Central memory CD8-positive, alpha-beta T cell (primary cell): ENCODE results near the gene PRKCE.

Experiments used
- ATAC-seq: fragments of 150-1000 bp; cut with Tn5 transposase; replicated peaks from 2 replicates; pipeline ENCODE4 v1.10.0; 2022; ENCODE audit warnings: mild to moderate bottlenecking, moderate FRiP score, moderate number of reproducible peaks; ENCODE audit not compliant: poor library complexity, severe bottlenecking; ENCODE audit errors: extremely low read depth
- DNase-seq, 2 donors: peaks; one replicate each; pipeline ENCODE4 v3.0.0; 2021; ENCODE audit warnings: low spot score in 2 of 2
- H3K27ac Mint-ChIP-seq: one replicate; pipeline ENCODE4 v1.8.0; 2022; ENCODE audit warnings: low read depth, mild to moderate bottlenecking, moderate library complexity, mixed read lengths
- H3K27me3 Mint-ChIP-seq: one replicate; pipeline ENCODE4 v1.8.0; 2022; ENCODE audit warnings: mixed read lengths
- H3K36me3 Mint-ChIP-seq: one replicate; pipeline ENCODE4 v1.8.0; 2022; ENCODE audit warnings: mild to moderate bottlenecking, moderate library complexity, mixed read lengths; ENCODE audit not compliant: insufficient read depth
- H3K4me1 Mint-ChIP-seq: one replicate; pipeline ENCODE4 v1.8.0; 2022; ENCODE audit warnings: mixed read lengths
- H3K4me3 Mint-ChIP-seq: one replicate; pipeline ENCODE4 v1.8.0; 2022; ENCODE audit warnings: mild to moderate bottlenecking, moderate library complexity, mixed read lengths
- H3K9me3 Mint-ChIP-seq: one replicate; pipeline ENCODE4 v1.8.0; 2022; ENCODE audit warnings: mixed read lengths

Gene PRKCE

DNA sequence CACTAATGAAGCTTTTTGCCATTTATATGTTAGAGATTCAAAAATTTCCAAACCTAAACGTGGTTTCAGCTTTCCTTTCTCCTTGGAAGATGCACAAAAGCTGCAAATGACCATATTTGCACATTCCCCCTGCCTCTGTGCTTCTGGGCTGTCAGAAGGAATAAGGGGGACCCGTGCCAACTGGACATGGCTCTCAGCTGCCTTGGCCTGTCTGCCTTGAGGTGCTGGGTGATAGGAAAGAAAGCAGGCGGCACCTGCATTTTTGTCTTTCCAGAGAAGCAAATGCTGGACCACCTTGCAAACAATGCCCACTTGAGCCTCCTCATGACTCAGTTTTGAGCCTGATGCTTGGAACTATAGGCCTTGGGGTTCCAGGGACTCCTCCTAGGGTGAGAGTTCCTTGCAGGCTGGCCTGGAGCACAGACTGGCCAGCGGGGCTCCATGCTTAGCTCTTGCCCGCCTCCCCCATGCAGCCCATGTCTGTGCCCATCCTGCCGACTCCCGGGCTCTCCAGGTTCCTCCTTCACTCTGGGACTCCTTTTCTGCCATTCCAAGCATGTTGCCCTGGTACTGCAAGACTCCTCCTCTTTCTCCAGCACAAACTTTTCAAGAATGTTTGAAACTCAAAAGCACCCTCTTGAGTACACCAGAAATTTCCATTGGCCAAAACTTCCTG is 536.7 kb downstream of the PRKCE start:
- Mint-ChIP-seq H3K27ac (peak overlapping the region; percentile 41), H3K4me3 (no peak overlapping the region), H3K4me1 (peaks cover 6% of the 10 kb centered on the region), H3K9me3 (no peaks in the 10 kb centered on the region), H3K27me3 (no peaks in the 10 kb centered on the region), H3K36me3 (no peaks in the 10 kb centered on the region)
- ATAC-seq (no peak), DNase-seq (no peak)

GRCh38 chr2:46193356-46193755 is 541.9 kb downstream of the PRKCE start:
- no peaks in the 10 kb centered on the region for H3K9me3 Mint-ChIP-seq
- no peak overlapping the region for H3K27ac Mint-ChIP-seq
- no peak for DNase-seq
- no peaks in the 10 kb centered on the region for H3K27me3 Mint-ChIP-seq
- H3K36me3 Mint-ChIP-seq = no peaks in the 10 kb centered on the region
- no peak overlapping the region for H3K4me3 Mint-ChIP-seq
- H3K4me1 Mint-ChIP-seq = peaks cover 5% of the 10 kb centered on the region
- no peak for ATAC-seq

- no peak overlapping the region for H3K27ac Mint-ChIP-seq
- H3K27me3 Mint-ChIP-seq = no peaks in the 10 kb centered on the region
- H3K36me3 Mint-ChIP-seq = no peaks in the 10 kb centered on the region
- peaks cover 5% of the 10 kb centered on the region for H3K4me1 Mint-ChIP-seq
- no peak overlapping the region for H3K4me3 Mint-ChIP-seq
- DNase-seq (no peak), ATAC-seq (no peak)
- no peaks in the 10 kb centered on the region for H3K9me3 Mint-ChIP-seq
Observed at GRCh38 chr2:46193855-46194254, 542.4 kb downstream of the PRKCE start.

- Mint-ChIP-seq H3K27me3 (no peaks in the 10 kb centered on the region), H3K9me3 (no peaks in the 10 kb centered on the region), H3K4me3 (no peak overlapping the region), H3K27ac (no peak overlapping the region), H3K4me1 (peaks cover 7% of the 10 kb centered on the region), H3K36me3 (no peaks in the 10 kb centered on the region)
- DNase-seq (no peak), ATAC-seq (no peak)
Observed at GRCh38 chr2:46194856-46195255, 543.4 kb downstream of the PRKCE start.

DNA sequence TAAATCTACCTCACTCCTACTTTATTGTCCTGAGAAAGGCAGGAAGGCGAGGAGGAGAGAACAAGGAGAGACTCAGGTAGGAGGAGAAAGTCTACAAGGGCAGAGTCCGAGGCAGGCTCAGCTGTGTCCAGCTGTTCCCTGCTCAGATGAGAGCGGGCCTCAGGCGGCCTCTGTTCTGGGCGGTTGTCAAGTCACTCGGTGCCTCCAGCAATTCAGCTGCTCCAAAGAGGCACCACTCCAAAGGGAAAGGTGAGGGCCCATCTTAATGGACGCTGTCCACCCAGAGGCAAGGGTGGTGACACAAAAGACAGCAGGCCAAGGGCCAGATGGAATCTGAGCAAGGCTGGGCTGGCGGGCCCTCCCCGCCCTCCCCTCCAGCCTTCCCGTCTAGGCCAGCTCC is 544.3 kb downstream of the PRKCE start:
- H3K9me3 Mint-ChIP-seq = no peaks in the 10 kb centered on the region
- H3K4me1 Mint-ChIP-seq = peaks cover 12% of the 10 kb centered on the region
- no peaks in the 10 kb centered on the region for H3K27me3 Mint-ChIP-seq
- ATAC-seq (no peak), DNase-seq (no peak)
- no peak overlapping the region for H3K27ac Mint-ChIP-seq
- no peaks in the 10 kb centered on the region for H3K36me3 Mint-ChIP-seq
- no peak overlapping the region for H3K4me3 Mint-ChIP-seq

DNA sequence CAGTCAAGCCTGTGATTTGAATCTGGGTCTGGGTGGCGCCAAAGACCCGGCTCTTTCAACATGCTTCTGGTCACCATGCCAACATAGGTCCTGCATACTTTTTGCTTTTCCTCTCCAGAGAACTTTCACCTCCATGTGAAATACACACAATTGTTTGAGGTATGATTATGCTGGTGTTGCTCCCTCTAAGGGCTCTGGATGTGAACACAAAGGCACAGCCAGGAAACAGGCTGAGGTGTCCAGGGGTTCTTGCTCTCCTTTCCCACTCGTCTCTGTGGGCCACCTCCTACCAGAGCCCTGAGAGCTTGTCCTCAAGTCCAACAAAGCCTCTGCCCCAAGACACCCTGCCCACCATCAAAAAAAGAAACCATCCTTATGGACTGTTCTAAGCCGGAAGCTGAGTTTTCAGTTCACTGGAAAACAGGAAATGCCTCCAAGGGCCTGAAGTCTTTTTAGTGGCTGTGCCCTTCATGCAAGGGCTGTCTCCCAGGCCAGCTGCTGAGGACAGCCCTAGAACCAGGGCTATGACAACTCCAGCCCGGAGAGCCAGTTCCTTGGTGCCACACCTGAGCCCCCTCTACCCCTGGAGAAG is 545.5 kb downstream of the PRKCE start:
- peaks cover 22% of the 10 kb centered on the region for H3K4me1 Mint-ChIP-seq

DNA sequence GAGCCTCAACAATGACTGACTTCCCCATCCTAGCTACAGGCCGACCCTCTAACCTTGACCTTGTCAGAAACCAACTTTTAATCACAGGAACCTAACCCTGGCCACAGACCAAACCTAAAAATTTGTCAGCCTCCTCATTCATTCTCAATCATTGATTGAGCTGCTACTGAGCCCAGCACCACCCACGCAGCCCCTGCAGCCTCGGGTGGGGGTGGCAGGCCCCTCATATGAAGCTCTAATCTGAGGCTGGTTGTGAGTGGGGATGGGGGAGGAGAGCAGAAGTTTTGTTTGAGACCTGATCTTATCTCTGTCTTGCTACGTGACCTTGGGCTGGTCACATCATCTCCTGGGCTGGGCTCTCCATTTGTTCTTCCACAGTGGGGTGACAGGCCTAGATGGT is 546.2 kb downstream of the PRKCE start:
- Mint-ChIP-seq H3K27ac (no peak overlapping the region), H3K9me3 (no peaks in the 10 kb centered on the region), H3K36me3 (peaks cover 2% of the 10 kb centered on the region), H3K4me1 (peaks cover 23% of the 10 kb centered on the region), H3K4me3 (no peak overlapping the region), H3K27me3 (no peaks in the 10 kb centered on the region)
- ATAC-seq = no peak
- no peak for DNase-seq

More for the DNA sequence above, 545.5 kb downstream of the PRKCE start:
- Mint-ChIP-seq H3K36me3 (peaks cover 2% of the 10 kb centered on the region), H3K4me3 (no peak overlapping the region), H3K27me3 (no peaks in the 10 kb centered on the region), H3K9me3 (no peaks in the 10 kb centered on the region), H3K27ac (no peak overlapping the region)
- no peak for DNase-seq
- no peak for ATAC-seq

DNA sequence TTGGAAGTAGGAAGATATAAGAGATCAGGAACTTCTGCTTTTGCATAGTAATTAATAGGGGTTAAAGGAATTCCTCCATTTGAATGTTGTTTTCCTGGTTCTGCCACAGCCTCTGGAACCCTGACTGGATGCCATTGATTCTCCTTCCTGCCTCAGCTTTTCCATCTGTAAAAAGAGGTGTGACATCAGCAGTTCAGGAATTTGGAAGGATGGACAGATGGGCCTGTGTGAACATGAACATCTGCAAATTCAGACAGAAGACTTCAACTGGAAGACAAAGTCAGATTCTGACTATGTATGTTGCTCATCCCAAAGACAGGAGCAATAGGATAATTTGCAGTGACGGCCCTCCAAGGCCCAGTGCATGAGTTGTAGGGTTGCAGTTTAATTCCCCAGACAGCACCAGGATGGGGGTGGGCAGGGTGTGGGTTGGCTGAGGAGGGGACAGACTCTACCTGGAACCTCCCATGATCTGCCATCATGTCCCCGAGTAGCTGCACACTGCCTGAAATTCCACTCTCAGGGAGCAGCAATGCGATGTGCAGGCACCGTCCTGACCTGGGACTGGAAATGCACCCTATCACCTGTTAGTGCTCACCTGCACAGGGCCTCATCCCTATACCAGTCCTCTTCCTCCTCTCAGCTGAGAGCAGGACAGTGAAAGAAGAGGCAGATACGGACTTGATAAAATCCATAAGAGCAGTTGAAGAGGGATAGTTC is 546.8 kb downstream of the PRKCE start:
- ATAC-seq (no peak), DNase-seq (no peak)
- Mint-ChIP-seq H3K36me3 (peaks cover 2% of the 10 kb centered on the region), H3K4me1 (peaks cover 30% of the 10 kb centered on the region), H3K27ac (no peak overlapping the region), H3K9me3 (no peaks in the 10 kb centered on the region), H3K27me3 (no peaks in the 10 kb centered on the region), H3K4me3 (no peak overlapping the region)

GRCh38 chr2:46198966-46199365 is 547.5 kb downstream of the PRKCE start:
- no peak for DNase-seq
- Mint-ChIP-seq H3K36me3 (peaks cover 2% of the 10 kb centered on the region), H3K4me3 (no peak overlapping the region), H3K27me3 (no peaks in the 10 kb centered on the region), H3K27ac (no peak overlapping the region), H3K4me1 (peaks cover 34% of the 10 kb centered on the region), H3K9me3 (no peaks in the 10 kb centered on the region)
- ATAC-seq = no peak

GRCh38 chr2:46200100-46200690 is 548.7 kb downstream of the PRKCE start:
- Mint-ChIP-seq H3K4me3 (no peak overlapping the region), H3K27me3 (no peaks in the 10 kb centered on the region)
- ATAC-seq = no peak

DNA sequence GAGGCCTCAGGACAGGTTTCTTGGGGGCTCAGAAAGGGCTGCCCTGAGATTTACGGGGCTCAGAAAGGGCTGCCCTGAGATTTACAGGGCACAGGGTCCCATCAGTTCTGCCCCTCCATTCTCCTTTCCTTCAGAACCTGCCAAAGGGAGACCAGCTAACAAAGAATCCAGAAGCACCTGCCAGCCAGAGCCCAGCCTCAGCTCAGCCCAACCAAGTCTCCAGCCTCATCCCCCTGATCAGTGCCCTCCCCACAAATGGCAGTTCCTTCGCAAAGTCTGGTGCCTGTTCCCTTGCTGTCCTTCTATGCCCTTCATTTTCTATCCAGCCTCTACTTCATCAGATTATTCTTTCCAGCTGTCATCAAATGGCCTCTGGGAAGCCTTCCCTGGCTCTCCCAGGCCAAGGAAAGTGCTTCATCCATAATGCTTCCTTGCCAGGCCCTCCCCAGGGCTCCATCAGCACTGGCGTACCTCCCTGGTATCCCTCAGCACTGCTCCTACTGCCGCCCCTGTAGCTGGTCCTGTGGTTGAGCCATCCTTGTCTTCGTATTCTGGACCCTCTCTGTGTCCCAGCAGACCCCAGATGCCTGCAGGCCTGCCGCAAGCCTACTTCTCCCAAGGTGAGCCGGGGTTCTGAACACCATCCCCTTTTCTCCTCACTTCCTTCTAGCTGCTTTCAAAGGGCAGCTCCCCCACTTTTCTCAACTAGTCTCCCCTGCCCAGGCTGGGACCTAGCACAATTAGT is 549.6 kb downstream of the PRKCE start:
- no peak for DNase-seq
- H3K4me1 Mint-ChIP-seq = peaks cover 36% of the 10 kb centered on the region
- peaks cover 2% of the 10 kb centered on the region for H3K36me3 Mint-ChIP-seq
- ATAC-seq = no peak
- H3K9me3 Mint-ChIP-seq = no peaks in the 10 kb centered on the region
- no peak overlapping the region for H3K4me3 Mint-ChIP-seq
- H3K27ac Mint-ChIP-seq = peak overlapping the region; percentile 36
- H3K27me3 Mint-ChIP-seq = no peaks in the 10 kb centered on the region

More at GRCh38 chr2:46200100-46200690, 548.7 kb downstream of the PRKCE start:
- no peaks in the 10 kb centered on the region for H3K9me3 Mint-ChIP-seq
- peak overlapping the region; percentile 16 for H3K27ac Mint-ChIP-seq
- H3K4me1 Mint-ChIP-seq = peaks cover 36% of the 10 kb centered on the region
- peaks cover 2% of the 10 kb centered on the region for H3K36me3 Mint-ChIP-seq
- no peak for DNase-seq

- H3K4me1 Mint-ChIP-seq = peaks cover 32% of the 10 kb centered on the region
- no peak for DNase-seq
- peaks cover 2% of the 10 kb centered on the region for H3K36me3 Mint-ChIP-seq
- H3K27me3 Mint-ChIP-seq = no peaks in the 10 kb centered on the region
- H3K4me3 Mint-ChIP-seq = no peak overlapping the region
- H3K9me3 Mint-ChIP-seq = no peaks in the 10 kb centered on the region
- ATAC-seq = no peak
- H3K27ac Mint-ChIP-seq = no peak overlapping the region
Observed at GRCh38 chr2:46202453-46202852, 551.0 kb downstream of the PRKCE start.
